GM21786 (cell line): ENCODE measurements around the gene PROK1.

ENCODE experiments used
- ATAC-seq: cut with Tn5 transposase; IDR thresholded peaks from one replicate; pipeline ENCODE4 v1.9.1; 2021; ENCODE audit not compliant: unreplicated experiment

Gene PROK1

GRCh38 chr1:110464340-110464739, 13.4 kb downstream of the PROK1 start:
- ATAC-seq: no peak

DNA sequence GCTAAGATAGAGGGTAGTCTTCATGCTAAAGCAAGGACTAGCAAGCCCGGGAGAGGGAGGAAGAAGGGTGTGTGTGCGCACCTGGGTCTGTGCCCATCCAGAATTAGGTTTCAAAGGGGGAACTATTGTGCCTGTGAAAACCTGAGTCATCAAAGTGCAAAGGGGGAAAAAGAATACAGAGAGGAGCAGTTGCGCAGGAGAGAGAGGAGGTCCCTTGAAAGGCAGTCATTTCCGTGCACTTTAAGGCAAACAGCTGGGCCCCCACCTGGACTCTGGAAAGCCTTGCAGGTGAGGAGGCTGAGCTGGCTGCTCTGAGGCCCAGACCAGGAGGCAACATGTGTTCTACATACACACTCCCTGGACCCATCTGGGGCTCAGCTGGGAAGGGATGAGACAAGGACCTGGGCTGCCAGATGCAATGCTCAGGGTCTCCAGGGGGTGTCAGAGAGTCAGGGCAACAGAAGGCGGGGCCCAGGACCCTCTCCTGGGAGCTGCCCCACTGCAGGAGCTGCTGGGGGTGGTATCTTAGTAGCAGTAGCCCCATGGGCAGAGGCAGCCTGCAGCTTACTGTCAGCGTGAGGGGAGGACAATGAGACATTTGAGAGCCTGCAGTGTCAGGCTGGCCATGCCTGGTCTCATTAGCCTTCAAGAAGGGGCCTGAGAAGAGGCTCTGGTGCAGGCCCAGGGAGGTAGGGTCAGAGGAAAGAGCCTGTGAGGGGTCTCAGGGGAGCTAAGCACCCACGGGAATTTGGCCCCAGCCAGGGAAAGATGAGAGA, 14.3 kb downstream of the PROK1 start:
- ATAC-seq: no peak

GRCh38 chr1:110465814-110466380, 14.9 kb downstream of the PROK1 start:
- no peak for ATAC-seq

DNA sequence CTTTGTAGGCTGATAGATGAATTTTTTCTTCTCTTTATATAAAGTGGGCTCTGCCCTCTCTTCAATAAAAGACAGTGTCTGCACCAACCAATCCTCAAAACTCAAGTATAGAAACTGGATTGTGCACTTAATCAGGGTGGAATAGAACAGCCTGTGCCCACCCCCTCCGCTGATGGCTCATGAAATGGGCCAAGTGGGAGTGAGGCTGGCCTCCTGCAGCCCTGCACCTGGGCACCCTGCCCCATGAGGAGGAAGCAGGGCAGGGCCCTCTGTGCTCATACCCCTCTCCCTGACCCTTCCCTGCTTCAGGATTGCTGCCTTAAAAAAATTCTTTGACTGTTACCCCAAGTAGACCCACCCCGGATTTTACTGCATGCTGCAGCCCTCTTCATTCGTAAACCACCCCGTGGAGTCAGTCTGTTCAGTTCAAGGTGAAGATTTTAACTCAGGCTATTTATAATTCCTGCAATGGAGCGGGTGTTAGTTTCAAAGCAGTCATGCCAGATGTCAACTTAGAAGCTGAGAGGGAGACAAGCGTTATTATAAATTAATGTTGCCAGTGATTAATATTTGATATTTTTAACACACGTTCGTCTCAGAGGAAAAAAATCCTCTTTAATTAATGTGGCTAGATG, 15.8 kb downstream of the PROK1 start:
- no peak for ATAC-seq

DNA sequence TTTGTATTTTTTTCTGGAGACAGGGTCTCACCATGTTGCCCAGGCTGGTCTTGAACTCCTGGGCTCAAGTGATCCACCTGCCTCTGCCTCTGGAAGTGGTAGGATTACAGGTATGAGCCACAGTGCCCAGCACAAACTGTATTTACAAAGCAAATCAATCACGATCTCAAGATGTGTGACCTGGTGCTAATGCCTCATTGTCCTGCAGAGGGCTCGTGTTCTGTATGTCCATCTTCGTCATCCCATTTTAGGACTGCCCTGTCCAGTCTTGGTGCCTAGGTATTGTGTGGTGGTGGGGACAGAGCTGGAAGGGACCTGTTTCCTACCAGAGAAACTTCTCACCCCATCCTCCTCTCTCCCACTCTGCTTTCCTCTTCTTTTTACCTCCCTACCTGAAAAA, 20.2 kb downstream of the PROK1 start:
- ATAC-seq: no peak

DNA sequence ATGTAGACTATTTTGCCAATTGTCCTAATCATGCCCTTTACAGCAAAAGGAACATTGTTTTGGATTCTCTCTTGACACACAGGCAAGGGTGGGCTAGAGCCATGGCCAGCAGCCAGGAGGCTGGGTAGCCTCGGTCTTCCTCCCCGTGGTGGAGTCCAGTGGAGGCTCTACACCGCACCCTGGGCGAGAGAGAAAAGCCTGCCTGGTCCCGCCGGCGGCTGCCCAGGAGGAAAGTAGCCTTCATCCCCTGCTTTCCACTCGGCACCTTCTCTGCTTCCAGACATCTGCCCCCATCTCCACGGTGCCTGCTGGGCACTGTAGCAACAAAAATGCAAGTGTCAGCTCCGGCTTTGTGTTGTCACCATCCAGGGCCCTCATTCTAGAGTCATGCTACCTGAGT, 21.6 kb downstream of the PROK1 start:
- ATAC-seq: no peak

DNA sequence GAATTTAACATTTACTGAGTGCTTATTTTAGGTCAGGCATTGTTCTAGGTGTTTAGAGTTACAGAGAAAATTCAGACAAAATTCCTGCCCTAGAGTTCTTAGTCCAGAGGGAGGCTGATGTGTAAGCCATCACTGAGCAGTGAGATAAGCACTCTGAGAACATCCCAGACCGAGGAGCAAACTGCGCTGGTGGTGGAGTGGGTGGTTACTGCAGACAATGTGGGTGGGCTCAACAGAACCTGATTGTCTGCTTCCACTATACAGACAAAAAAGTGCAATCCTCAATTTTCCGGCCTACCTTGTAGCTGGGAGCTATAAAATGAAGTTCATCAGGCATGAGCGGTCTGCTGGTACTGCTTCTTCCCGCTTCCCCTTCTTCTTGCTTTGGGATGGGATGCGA, 23.5 kb downstream of the PROK1 start:
- ATAC-seq: no peak

DNA sequence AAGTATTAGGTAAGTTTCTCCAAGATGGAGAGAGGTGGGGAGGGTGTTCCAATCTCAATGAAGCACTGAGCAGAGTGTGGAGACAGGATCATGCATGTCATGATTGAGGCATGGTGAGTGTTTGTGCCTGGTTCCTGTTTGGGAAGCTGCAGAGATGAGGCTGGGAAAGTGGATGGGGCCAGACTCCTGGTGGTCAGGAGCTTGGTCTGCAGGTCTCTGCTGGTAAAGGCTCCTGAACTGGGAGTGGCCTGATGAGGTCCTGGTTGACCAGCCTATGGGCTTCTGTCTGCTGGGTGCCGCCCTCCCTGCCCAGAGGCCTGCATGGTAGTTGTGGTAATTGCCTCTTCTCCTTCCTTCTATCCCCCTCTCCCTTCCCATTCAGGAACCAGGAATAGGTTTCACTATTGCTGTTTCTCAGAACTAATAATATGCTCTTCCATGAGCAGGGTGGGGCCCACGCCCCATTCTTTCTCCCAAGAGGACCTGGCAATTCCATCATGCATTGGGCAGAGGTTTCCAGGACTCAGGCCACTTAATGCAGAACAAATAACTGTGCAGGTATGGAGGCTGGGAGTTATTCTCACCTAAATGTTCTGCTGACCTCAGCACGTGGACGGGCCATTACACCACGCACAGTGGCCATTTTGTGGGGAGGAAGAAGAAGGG, 24.5 kb downstream of the PROK1 start:
- no peak for ATAC-seq

DNA sequence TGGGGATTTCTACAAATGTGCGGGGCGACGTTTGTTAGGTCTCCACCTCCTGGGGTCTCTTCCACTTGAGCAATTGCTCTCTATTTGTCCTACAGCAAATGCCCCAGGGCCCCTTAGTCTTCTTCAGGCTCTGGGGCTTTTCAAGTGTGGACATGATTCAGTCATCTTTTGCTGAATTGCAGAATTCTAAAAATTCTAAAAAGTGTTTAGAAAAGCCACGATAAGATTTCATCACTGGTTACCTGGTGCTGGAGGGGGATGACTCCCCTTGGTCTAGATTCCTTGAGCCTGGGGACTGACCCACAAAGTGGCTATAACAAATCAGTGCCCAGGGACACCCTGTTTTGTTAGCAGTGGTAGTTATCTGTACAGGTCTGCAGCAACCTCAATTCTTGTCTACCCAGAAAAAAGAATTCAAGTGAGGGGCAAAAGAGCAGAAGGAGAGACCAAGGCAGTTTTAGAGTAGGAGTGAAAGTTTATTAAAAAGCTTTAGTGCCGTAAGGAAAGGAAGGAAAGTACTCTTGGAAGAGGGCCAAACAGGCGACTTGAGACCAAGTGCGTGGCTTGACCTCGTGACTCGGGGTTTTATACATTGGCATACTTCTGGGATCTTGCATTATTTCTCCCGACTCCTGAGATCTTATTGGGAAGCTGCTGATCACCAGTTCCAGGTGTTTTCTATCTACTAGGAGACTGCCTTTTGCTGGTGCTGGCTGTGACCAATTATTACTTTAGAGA, 25.2 kb downstream of the PROK1 start:
- no peak for ATAC-seq

- ATAC-seq: no peak
Observed at GRCh38 chr1:110477041-110477440, 26.1 kb downstream of the PROK1 start.

GRCh38 chr1:110477445-110477957, 26.6 kb downstream of the PROK1 start:
- no peak for ATAC-seq

GRCh38 chr1:110477967-110478640, 27.2 kb downstream of the PROK1 start:
- ATAC-seq: no peak

- ATAC-seq: no peak
Observed at GRCh38 chr1:110478886-110479285, 27.9 kb downstream of the PROK1 start.

DNA sequence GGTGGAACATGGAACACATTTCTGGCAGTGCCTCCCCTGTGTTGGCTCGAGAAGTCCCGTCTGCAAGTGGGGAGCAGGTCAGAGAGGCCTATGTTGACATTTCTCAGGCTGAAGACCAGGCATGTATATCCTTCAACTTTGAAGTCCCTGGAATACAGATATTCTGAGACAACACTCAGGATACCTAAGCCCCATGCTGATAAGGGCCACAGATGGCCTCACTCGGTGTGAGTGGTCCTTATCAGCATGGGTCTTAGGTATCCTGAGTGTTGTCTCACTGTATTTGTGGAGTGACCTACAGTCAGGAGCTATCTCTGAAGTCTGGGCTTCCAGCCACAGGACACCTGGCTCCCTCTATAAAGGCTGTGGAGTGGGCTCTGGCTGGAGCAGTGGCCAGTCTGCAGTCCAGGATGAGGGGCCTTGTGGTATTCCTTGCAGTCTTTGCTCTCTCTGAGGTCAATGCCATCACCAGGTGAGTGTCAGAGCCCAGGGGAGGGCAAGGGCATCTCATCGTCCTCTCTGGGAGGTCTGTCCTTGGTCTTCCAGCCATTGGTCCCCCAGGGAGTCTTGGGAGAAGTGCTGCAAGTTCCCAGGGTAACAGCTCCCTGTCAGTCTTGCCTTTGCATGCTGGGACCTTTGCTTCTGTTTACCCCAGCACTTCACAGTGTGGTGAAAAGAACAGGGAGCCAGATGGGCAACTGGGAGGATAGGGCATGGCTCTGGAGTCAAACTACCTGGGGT, 29.6 kb downstream of the PROK1 start:
- no peak for ATAC-seq

- no peak for ATAC-seq
Observed at GRCh38 chr1:110481968-110482623, 31.1 kb downstream of the PROK1 start.

GRCh38 chr1:110482662-110483307, 31.8 kb downstream of the PROK1 start:
- ATAC-seq: no peak

DNA sequence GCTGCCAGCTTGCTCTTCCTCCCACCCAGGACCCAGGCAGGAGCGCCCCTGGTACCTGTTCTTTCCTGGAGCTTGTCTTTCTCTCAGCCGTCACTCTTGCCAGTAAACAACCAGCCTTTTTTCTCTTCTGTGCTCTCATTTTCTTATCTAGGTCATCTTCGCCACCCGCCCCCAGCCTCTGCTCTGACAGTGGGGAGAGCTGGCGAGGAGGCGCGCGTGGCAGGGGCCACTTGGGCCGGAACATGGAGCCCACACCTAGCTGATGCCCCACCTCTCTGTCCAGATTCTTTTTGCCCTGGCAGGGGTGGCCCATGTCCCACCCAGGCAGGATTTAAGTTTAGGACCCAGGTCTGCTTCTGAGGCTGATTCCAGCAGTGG, 32.3 kb downstream of the PROK1 start:
- no peak for ATAC-seq

- no peak for ATAC-seq
Observed at GRCh38 chr1:110484801-110485200, 33.9 kb downstream of the PROK1 start.

DNA sequence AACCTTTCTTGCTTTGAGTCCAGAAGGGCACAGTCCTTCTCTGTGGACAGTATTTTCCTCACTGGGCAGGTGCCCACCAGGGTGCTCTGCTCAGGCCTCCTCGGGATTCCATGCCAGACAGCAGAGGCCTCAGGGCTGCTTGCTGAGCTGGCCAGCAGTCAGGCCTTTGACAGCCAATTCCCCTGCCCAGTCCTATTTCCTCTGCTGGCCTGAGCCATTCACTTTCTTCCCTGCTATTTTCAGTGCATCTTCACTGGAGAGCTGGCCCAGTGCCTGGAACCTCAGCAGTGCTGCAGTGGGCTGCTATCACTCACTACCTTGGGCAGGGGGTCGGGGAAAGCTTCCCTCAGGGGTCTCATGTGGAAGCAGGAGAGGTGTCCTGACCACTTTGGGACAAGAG, 34.8 kb downstream of the PROK1 start:
- no peak for ATAC-seq
